ENCODE measurements around the gene PACRG.

DNA sequence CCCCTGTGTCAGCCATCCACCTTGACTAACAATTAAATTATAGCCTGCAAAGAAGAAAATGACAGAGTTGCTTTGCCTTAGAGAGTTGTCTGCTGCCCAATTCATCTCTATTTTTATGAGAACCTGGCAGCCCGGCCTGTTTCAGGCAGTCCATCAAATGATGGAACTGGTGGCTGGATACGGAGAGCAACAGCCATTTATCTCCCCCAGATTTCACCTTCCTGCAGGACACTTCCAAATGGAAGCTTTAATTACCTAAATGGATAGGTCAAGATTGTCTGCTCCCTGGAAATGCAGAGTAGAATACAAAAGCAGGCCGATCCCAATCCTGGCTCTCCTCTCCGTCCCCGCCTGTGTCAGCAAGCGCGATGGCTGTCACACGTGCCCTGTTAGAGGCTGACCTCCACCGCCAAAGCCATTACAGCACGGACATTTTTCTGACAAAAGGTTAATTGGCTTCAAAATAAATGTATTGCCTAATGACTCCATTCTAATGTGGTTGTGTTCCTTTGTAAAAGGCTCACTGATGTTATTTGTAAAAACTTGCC is 86.7 kb downstream of the PACRG start:
- TF ChIP-seq SUZ12 (IDR thresholded peaks at IDR 0.05; ENCODE audit: extremely low read depth, insufficient read depth, insufficient read length) (no peak), YY1 (IDR thresholded peaks at IDR 0.05; ENCODE audit: insufficient read depth, insufficient read length) (no peak)

Data from NT2/D1 (cell line).